HK-2 (cell line): Measurements from ENCODE around the gene LMNTD1.
"Not testable (repeated sequence)": the region's sequence is repeated elsewhere in the genome, so short reads cannot be mapped to it uniquely, and the experiment has no call there.

Experiments
- DNase-seq: peaks from one replicate; pipeline ENCODE4 v3.0.0-alpha.2; 2018; ENCODE audit not compliant: unreplicated experiment

Gene LMNTD1, protein sequence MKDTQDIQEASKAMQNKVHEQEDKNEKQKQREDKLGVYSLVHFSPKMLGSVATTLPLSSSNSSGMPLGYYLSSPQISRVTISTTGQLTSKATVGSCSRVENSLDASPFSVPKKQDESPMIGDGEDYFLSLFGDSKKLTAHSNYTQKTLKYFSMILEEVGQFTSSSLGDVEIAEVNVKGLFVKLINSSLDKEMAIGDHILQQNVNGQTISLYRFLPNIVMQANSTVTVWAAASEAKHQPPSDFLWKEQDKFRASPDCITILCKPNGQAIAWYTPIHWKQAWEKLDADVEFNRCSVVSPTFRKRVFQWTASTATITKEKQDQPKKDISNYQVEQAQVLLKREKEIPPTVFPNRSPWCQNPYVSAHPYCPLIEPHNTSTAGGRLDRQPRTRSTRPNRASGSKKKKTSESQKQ

GRCh38 chr12:25553098-25553497 is at the start of gene LMNTD1:
LMNTD1 (minus strand) TSS chr12:25553283; CDS start chr12:25552959, 324 bp downstream.
- DNase-seq = no peak

DNA sequence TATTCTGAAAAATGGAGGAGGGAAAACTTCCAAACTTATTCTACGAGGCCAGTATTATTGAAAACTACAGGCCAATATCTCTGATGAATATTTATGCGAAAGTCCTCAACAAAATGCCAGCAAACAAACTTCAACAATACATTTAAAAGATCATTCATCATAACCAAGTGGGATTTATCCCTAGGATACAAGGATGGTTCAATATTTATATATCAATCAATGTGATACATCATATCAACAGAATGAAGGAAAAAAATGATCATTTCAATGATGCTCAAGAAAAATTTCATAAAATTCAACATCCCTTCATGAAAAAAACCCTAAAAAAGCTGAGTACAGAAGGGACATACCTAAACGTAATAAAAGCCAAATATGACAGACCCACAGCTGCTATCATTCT is 45.9 kb upstream of the LMNTD1 start:
- DNase-seq = no peak

DNA sequence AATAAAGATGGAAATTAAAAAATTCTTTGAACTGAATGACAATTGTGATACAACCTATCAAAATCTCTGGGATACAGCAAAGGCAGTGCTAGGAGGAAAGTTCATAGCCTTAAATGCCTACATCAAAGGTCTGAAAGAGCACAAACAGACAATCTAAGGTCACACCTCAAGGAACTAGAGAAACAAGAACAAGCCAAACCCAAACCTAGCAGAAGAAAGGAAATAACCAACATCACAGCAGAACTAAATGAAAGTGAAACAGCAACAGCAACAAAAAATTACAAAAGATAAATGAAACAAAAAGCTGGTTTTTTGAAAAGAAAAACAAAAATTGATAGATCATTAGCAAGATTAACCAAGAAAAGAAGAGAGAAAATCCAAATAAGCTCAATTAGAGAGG is 42.4 kb upstream of the LMNTD1 start:
- not testable (repeated sequence) for DNase-seq

- no peak for DNase-seq
These were observed 41.3 kb upstream of the LMNTD1 start for GRCh38 chr12:25594376-25594775.

- DNase-seq = no peak
These were observed 39.8 kb upstream of the LMNTD1 start for GRCh38 chr12:25592725-25593495.

DNA sequence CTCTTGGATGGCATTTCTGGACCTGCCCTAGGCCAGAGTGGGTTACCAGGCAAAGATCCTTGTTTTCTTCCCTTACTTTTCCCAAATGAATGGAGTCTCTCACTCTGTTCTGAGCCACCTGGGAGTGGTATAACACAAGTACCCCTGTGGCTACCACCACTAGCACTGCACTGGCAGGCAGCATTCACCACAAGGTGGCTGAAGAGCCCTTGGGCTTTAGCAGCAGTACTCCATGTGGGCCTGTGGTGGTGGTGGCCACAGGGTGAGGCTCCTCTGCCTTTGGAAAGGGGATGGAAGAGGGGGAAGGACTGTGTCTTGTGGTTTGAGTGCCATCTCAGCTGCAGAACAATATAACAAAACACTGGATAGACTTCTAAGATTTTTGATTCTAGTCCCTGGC is 38.1 kb upstream of the LMNTD1 start:
- no peak for DNase-seq

GRCh38 chr12:25590011-25590721 is 37.1 kb upstream of the LMNTD1 start:
- DNase-seq = no peak

GRCh38 chr12:25587346-25587745 is 34.3 kb upstream of the LMNTD1 start:
- DNase-seq = no peak

GRCh38 chr12:25585662-25586061 is 32.6 kb upstream of the LMNTD1 start:
- DNase-seq = no peak

DNA sequence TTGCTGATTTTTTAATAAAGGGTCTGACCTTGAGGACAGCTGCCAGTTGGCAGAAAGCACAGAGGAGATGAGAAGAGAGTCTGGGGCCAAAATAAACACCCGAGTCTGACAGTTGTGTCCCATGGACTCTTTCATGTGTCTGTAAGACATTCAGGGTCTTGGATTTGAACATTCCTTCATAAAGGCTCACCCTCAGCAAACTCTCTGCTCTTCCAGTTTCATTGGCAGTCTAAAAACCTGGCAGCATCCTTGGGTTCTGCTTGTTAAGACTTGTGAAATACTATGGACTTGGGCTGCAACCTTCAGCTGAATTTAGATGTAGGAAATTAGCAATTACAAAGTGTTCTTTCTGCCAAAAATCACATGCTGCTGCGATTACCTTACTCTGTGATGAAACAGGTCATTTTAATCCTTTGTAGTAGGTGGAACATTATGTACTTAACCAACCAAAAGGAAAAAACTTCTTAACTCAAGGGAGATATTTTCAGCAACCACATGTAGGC is 32.0 kb upstream of the LMNTD1 start:
- no peak for DNase-seq

GRCh38 chr12:25584596-25584995 is 31.5 kb upstream of the LMNTD1 start:
- no peak for DNase-seq

- no peak for DNase-seq
These were observed 30.5 kb upstream of the LMNTD1 start for GRCh38 chr12:25583545-25583944.

GRCh38 chr12:25581067-25581466 is 28.0 kb upstream of the LMNTD1 start:
- no peak for DNase-seq

DNA sequence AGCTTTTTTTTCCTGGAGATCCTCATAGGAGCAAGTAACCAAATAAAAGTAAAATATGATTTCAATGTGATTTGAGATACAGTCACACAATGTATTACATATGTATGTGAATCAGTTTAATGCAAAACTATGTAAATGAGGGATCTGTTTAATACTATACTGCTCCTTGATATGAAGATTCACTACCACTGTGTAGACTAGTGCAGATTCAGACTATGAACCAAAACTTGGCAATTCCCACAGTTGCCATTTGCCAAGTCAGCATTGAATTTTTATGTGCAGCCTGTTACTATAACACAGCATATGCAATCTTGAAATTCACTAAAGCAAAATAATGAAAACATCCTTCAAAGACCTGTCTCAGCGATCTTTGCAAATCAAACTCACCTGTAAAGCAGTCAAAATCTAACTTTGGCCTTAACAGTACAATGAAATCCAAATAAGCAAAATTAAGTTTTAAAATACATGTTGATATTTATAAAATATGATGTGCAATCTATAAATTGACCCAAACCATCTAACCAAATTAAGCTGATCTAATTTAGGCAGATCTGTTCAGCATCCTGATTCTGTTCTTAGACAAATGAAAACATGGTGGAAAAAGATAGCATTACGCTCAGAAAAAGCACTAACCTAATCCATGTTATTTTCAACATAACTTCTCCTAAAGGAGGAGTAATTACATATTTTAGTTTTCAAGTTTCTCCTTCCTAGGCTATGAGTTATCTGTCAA is 25.5 kb upstream of the LMNTD1 start:
- no peak for DNase-seq

GRCh38 chr12:25574761-25575160 is 21.7 kb upstream of the LMNTD1 start:
- DNase-seq = no peak

DNA sequence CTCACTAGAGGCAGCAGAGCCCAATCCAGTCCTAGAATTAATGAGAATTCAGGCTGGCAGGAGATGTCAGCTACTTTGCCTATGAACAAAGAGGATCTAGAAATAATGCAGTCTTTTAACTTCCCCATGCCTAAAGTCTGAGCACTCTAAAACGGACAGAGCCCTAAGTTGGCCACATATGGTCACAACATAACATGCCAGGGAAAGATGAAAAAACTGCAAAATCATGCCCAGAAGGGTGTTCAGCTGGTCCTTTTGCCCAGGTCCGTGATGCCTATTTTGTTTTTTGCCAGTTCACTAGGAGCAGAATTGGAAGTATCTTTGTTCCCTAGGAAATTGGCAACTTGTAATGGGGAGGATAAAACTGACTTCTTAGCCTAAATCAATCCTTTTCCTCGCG is 20.3 kb upstream of the LMNTD1 start:
- DNase-seq = no peak

- DNase-seq = no peak
These were observed 17.3 kb upstream of the LMNTD1 start for GRCh38 chr12:25570418-25570817.

DNA sequence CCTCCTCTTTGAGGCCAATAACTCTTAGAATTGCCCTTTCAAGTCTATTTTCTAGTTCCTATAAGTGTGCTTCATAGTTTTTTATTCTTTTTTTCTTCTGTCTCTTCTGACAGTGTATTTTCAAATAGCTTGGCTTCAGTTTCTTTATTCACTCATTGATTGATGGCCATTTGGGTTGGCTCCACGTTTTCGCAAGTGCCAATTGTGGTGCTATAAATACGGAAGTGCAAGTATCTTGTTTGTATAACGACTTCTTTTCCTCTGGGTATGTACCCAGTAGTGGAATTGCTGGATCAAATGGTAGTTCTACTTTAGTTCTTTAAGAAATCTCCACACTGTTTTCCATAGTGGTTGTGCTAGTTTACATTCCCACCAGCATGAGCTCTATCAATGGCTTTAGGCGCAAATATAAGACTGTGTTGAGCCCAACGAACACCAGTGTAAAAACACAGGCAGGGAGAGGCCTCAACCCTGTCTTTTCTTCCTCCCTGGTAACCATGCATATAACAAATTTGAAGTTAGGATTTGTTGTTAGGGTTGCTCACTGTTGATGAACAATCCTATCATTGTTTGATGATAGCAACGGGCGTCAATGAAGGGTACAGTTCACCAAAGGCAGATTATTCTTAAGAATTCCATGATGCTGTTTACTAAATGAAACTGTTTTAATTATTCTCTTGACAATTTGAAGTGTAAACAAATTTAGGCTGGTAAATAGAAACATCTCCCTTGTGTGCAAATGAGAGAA is 13.3 kb upstream of the LMNTD1 start:
- no peak for DNase-seq

DNA sequence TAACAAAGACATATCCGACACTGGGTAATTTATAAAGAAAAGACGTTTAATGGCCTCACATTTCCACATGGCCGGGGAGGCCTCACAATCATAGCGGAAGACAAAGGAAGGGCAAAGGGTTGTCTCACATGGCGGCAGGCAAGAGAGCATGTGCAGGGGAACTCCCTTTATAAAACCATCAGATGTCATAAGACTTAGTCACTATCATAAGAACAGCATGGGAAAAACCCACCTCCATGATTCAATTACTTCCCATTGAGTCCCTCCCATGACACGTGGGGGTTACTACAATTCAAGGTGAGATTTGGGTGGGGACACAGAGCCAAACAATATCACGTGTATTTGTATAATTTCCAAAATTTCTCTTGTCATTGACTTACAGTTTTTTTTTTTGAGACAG is 5.5 kb upstream of the LMNTD1 start:
- DNase-seq = peak; percentile 6

DNA sequence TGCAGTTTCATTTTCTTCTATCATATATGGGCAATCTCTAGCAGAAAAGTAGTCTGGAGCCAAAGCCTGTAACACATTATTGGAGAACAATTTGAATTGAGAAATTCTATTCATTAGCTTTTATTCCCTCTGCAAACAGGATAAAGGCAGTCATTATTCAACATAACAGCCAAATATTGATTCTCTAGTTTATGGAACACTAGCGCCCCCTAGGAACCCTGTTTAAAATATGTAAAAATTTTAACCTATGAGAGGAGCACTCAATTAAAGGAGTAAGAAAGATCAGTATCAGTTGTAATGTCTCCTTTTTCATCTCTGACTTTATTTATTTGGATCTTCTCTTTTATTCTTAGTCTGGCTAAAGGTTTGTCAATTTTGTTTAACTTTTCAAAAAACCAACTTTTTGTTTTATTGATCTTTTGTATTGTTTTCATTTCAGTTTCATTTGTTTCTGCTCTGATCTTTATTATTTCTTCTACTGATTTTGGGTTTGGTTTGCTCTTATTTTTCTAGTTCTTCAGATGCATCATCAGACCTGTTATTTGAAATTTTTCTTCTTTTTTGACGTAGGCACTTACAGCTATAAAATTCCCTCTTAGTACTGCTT is 4.8 kb upstream of the LMNTD1 start:
- no peak for DNase-seq
